Ascending aorta (tissue), 2 donors: ENCODE data around the gene NXPH2. TPM values are rescaled to one million over a fixed set of nuclear protein-coding genes. Genes with fewer than 3 reads are reported as not detected.

Experiments used
- DNase-seq, 2 donors: peaks; one replicate each; pipeline ENCODE4 v3.0.0-alpha.2; 2019; ENCODE audit warnings: low spot score in 2 of 2
- H3K27ac ChIP-seq, 2 donors: fragments of 200-600 bp; sonication (generic); one replicate each; pipeline ENCODE4 v1.5.1; 2016 to 2017; ENCODE audit warnings: mild to moderate bottlenecking in 1 of 2
- H3K27me3 ChIP-seq: fragments of 200-600 bp; sonication (generic); one replicate; pipeline ENCODE4 v1.5.1; 2017
- H3K36me3 ChIP-seq, 2 donors: fragments of 200-600 bp; sonication (generic); one replicate each; pipeline ENCODE4 v1.5.1; 2016
- H3K4me1 ChIP-seq, 2 donors: fragments of 200-600 bp; sonication (generic); one replicate each; pipeline ENCODE4 v1.5.1; 2016 to 2017; ENCODE audit warnings: mild to moderate bottlenecking in 1 of 2
- H3K4me3 ChIP-seq, 2 donors: fragments of 200-600 bp; sonication (generic); one replicate each; pipeline ENCODE4 v1.5.1; 2016 to 2017; ENCODE audit warnings: mild to moderate bottlenecking in 1 of 2
- H3K9me3 ChIP-seq, 2 donors: fragments of 200-600 bp; sonication (generic); one replicate each; pipeline ENCODE4 v1.5.1; 2016
- CTCF ChIP-seq, 3 experiments: fragments of 200-600 bp in 2 of 3; fragments of 450-650 bp in 1 of 3; sonication (generic) in 2 of 3; IDR thresholded peaks; one replicate each; pipeline ENCODE4 v1.5.1; 2016 to 2019; ENCODE audit warnings: antibody characterized with exemption in 3 of 3, mild to moderate bottlenecking in 1 of 3, moderate library complexity in 1 of 3
- intact Hi-C: fragments of 100-400 bp; cut with DNase I; formaldehyde crosslinking; loops from one replicate; pipeline ENCODE4 v1.15.1; 2023
- total RNA-seq: library from RNA; depleted of rRNA; stranded (reverse); fragments of >200 nt; gene quantifications from one replicate; pipeline ENCODE4 v1.1.0, GENCODE V29; 2016

NXPH2 gene
- total RNA-seq, 1 donor from 2014 or later = not detected

DNA sequence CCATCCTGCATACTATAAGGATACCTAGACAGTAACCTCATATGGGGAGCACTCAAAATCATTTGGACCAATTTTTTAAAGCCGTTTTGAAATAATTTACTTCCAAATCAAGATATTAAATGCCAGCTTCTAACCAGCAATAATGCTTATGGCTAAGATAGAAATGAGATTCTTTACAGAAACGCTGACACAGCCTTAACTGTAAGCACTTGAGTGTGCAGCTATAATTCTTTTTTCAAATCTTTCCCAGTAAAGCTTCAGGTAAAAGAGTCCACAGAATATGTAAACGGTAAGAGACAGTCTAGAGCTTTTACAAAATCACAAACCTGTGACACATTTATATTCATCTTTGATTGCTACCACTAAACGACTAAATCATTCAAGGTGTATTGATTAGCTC lies 4.5 kb downstream of the NXPH2 start:
- no peaks in the 10 kb centered on the region for H3K9me3 ChIP-seq
- H3K36me3 ChIP-seq = no peaks in the 10 kb centered on the region
- peaks cover 4% of the 10 kb centered on the region for H3K27me3 ChIP-seq
- intact Hi-C loops = no loop called here
- H3K4me3 ChIP-seq = no peak overlapping the region
- H3K4me1 ChIP-seq = peaks cover 3 to 10% of the 10 kb centered on the region in 2 donors
- TF ChIP-seq CTCF (IDR thresholded peaks at IDR 0.05) = no peak
- no peak overlapping the region for H3K27ac ChIP-seq
- no peak for DNase-seq

- no peak for TF ChIP-seq CTCF (IDR thresholded peaks at IDR 0.05)
- Histone ChIP-seq H3K4me3 (no peak overlapping the region), H3K36me3 (no peaks in the 10 kb centered on the region), H3K4me1 (no peaks in the 10 kb centered on the region), H3K9me3 (no peaks in the 10 kb centered on the region), H3K27me3 (no peaks in the 10 kb centered on the region), H3K27ac (no peak overlapping the region)
- DNase-seq = no peak
- intact Hi-C loops = no loop called here
Measured at GRCh38 chr2:138771534-138771933, 8.7 kb downstream of the NXPH2 start.

DNA sequence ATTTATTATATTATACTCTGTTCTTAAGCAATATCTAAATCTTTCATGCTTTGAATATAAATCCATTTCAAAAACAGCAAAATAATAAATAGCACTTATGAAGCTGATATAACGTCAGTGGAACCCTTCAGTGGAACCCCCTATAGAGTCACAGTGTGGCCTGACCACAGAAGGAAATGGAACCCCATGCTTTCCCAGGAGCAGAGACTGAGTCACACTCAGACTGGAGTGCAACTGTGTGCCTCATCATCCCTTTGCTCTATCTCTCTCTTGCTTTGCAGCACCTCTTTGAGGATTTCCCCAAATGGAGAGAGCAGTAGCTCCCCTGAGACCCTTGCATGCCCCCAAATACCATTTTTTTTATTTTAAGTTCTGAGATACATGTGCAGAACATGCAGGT lies 13.1 kb downstream of the NXPH2 start:
- Histone ChIP-seq H3K27me3 (no peaks in the 10 kb centered on the region), H3K4me1 (no peaks in the 10 kb centered on the region), H3K4me3 (no peak overlapping the region), H3K9me3 (no peaks in the 10 kb centered on the region), H3K27ac (no peak overlapping the region), H3K36me3 (no peaks in the 10 kb centered on the region)
- intact Hi-C loops = no loop called here
- TF ChIP-seq CTCF (IDR thresholded peaks at IDR 0.05) = no peak
- no peak for DNase-seq

GRCh38 chr2:138766464-138766863 lies 13.7 kb downstream of the NXPH2 start:
- H3K4me1 ChIP-seq = no peaks in the 10 kb centered on the region
- no peak for DNase-seq
- intact Hi-C loops = no loop called here
- no peak overlapping the region for H3K4me3 ChIP-seq
- no peaks in the 10 kb centered on the region for H3K36me3 ChIP-seq
- no peaks in the 10 kb centered on the region for H3K27me3 ChIP-seq
- no peaks in the 10 kb centered on the region for H3K9me3 ChIP-seq
- no peak for TF ChIP-seq CTCF (IDR thresholded peaks at IDR 0.05)
- no peak overlapping the region for H3K27ac ChIP-seq

DNA sequence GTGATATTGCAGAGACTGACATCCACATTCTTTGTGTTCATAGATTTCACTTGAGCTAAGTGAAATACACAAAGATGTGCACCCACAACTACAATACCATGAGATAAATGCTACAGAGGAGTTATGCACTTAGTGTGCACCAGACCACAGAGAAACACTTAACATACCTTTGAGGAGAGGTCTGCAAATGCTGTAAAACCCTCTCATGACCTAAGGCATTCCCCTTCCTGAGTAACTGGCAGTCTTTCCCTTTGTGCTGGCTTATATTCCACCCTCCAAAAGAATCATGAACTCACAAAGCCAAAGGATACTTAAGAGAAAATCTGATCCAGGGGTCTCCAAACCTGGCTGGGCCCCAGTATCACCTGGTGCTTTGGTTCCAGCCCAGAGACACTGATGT lies 16.2 kb downstream of the NXPH2 start:
- Histone ChIP-seq H3K4me3 (no peak overlapping the region), H3K4me1 (no peaks in the 10 kb centered on the region), H3K36me3 (no peaks in the 10 kb centered on the region), H3K27ac (no peak overlapping the region), H3K9me3 (no peaks in the 10 kb centered on the region), H3K27me3 (no peaks in the 10 kb centered on the region)
- TF ChIP-seq CTCF (IDR thresholded peaks at IDR 0.05) = no peak
- intact Hi-C loops = no loop called here
- DNase-seq = no peak

GRCh38 chr2:138762533-138762932 lies 17.7 kb downstream of the NXPH2 start:
- Histone ChIP-seq H3K36me3 (no peaks in the 10 kb centered on the region), H3K4me3 (no peak overlapping the region), H3K27me3 (no peaks in the 10 kb centered on the region), H3K27ac (no peak overlapping the region), H3K4me1 (no peaks in the 10 kb centered on the region), H3K9me3 (no peaks in the 10 kb centered on the region)
- TF ChIP-seq CTCF (IDR thresholded peaks at IDR 0.05) = no peak
- no peak for DNase-seq
- intact Hi-C loops = no loop called here
